Adipose tissue (tissue), 3 donors: ENCODE data around the gene SHMT2. TPM values are rescaled to one million over a fixed set of nuclear protein-coding genes. Genes with fewer than 3 reads are reported as not detected.
"Not testable (repeated sequence)": the region's sequence is repeated elsewhere in the genome, so short reads cannot be mapped to it uniquely, and the experiment has no call there.

Experiments used
- H3K27ac ChIP-seq: one replicate; pipeline ENCODE4 v1.5.1; 2013; ENCODE audit warnings: low read depth, low read length
- WGBS, 3 donors: extraction: QIAGEN DNeasy Blood & Tissue Kit; methylation state at CpG; one replicate each; pipeline ENCODE4 v1.1.7; 2013; 5-methylcytosine and 5-hydroxymethylcytosine counted together
- polyA plus RNA-seq, 3 donors: library from polyadenylated mRNA; stranded (reverse); fragments of 200-250 nt; gene quantifications; one replicate each; pipeline ENCODE4 v1.2.3, GENCODE V29; 2013
- donor health status: healthy with polysubstance abuse.
- donor health status: Bipolar disorder and iron deficiency.
- donor health status: healthy.

The SHMT2 gene
- polyA plus RNA-seq, 3 donors: 39.3 to 71.7 (median 60.8) TPM

DNA sequence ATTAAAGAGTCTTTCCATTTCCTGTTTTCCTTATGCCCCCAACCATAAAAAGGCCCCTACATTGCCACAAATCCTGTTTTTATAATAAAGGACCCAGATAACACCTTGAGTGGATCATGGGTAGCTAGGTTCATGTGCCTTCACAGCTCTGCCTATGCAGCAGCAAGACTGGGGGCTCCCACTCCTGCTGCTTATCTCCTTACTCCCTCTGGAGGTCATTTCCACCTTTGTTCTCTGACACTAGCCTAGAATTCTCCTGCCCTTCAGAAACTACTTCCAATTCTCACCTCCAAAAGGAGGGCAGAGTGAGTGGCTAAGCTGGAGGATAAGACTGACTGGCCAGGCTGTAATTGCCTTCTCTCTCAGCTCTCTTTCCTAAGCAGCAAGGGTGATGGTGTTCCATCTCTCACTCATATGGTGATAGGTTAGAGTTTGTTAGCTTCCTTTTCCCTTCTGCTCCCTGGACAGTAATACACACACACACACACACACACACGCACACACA, 41.5 kb downstream of the SHMT2 start:
- no peak overlapping the region for H3K27ac ChIP-seq
- WGBS, 3 donors: 83 to 92% (median 86%) methylated on average over 1 of the region's 1 CpG

DNA sequence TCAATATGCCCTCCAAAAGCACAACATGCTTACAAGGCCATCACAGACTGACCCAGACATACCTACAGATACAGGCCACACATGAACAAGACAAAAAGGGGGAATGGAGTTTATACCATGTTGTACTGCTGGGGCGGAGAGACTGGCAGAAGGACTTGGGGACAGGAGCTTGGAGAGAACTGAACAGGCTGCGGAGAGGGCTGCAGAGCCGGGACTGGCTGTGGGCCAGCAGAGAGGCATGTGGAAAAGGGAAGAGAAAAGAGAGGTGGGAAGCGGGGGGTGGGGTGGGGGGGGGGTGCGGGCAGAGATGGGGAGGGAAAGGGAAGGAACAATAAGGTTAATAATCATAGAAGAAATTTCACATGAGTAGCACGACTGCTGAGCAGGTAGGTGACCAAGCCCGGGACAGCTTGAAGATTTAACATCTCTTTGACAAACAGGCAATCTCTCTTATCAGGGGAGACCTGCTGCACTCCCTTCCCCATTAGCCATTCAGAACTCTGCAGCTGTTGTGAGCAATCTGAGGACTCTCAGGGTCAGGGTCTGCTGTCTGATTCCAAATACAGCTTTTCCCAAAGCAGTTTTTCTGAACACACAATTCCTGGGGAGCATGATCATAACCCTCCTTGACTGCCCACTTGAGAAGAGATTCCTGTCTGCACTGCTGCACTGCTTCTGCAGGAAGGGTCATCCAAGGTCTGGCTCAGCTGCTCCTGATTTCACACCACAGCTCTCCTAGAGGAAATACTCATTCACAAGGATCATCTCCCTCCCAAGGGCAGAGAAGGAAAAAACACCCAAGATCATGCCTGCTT, 43.0 kb downstream of the SHMT2 start:
- WGBS, 3 donors: 57 to 76% (median 74%) methylated on average over 7 of the region's 7 CpGs
- H3K27ac ChIP-seq: no peak overlapping the region

DNA sequence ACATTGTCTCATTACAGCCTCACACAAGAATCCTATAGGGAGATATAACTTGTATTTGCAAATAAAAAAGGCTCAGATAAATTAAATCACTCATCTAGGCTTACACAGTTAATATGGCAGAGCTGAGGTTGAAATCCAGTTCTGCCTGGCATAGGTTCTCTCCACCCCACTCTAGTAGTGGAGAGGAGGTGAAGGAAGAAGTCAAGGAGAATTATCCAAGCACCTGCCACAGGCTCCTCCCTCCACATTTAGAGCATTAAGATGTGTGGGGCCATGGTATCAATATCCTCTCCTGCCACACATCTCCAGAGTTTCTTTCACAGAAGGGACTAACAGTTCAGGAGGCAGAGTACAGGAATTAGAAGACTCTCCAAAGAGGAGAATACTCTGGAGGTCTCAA, 44.0 kb downstream of the SHMT2 start:
- H3K27ac ChIP-seq: no peak overlapping the region

GRCh38 chr12:57276233-57276632, 46.7 kb downstream of the SHMT2 start:
- 94 to 98% (median 97%) methylated on average over 6 of the region's 6 CpGs for WGBS, 3 donors
- not testable (repeated sequence) for H3K27ac ChIP-seq

GRCh38 chr12:57276935-57277563, 47.5 kb downstream of the SHMT2 start:
- 37 to 76% (median 75%) methylated on average over 4 of the region's 4 CpGs for WGBS, 3 donors
- no peak overlapping the region for H3K27ac ChIP-seq

- no peak overlapping the region for H3K27ac ChIP-seq
- WGBS, 3 donors: 92 to 96% (median 94%) methylated on average over 15 of the region's 15 CpGs
Observed at GRCh38 chr12:57278465-57279381, 49.2 kb downstream of the SHMT2 start.

- 71 to 82% (median 73%) methylated on average over 9 of the region's 9 CpGs for WGBS, 3 donors
- H3K27ac ChIP-seq: no peak overlapping the region
Observed at GRCh38 chr12:57280211-57281062, 50.9 kb downstream of the SHMT2 start.

DNA sequence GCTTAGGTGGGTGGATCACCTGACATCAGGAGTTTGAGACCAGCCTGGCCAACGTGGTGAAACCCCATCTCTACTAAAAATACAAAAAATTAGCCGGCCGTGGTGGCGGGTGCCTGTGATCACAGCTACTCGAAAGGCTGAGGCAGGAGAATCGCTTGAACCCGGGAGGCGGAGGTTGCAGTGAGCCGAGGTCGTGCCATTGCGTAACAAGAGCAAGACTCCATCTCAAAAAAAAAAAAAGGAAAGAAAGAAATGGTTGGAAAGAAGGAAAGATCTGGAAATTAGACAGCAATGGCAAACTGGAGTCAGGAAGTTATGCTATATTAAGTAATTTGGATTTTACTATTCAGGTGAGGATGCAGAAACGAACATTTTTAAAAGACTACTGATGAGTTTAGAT, 52.6 kb downstream of the SHMT2 start:
- not testable (repeated sequence) for H3K27ac ChIP-seq
- WGBS, 3 donors: 90 to 92% (median 91%) methylated on average over 12 of the region's 12 CpGs

Other genes with a start within 250 kb of the SHMT2 start
- gene ZBTB39, start 223.2 kb upstream of the SHMT2 start, polyA plus RNA-seq: 1 to 10 TPM; 1.2 to 2.2 (median 1.7) TPM
- gene TAC3, start 213.2 kb upstream of the SHMT2 start, polyA plus RNA-seq: not detected
- 1 to 10 TPM in 1 of 3 donors, under 1 TPM in 2; 0.08 to 1.5 (median 0.11) TPM for gene MYO1A, start 179.6 kb upstream of the SHMT2 start, polyA plus RNA-seq
- 1 to 10 TPM; 1.7 to 2.3 (median 1.8) TPM for gene NEMP1, start 150.9 kb upstream of the SHMT2 start, polyA plus RNA-seq
- gene NAB2, start 140.6 kb upstream of the SHMT2 start, polyA plus RNA-seq: 10 to 100 TPM in 2 of 3 donors, 1 to 10 TPM in 1; 3.9 to 26.9 (median 17.1) TPM
- 100 to 1,000 TPM in 2 of 3 donors, 10 to 100 TPM in 1; 57.2 to 170 (median 120) TPM for gene STAT6, start 118.3 kb upstream of the SHMT2 start, polyA plus RNA-seq
- 100 to 1,000 TPM in 2 of 3 donors, 10 to 100 TPM in 1; 28.1 to 414 (median 116) TPM for gene LRP1, start 101.2 kb upstream of the SHMT2 start, polyA plus RNA-seq
- not detected for gene LRP1-AS, start 82.1 kb upstream of the SHMT2 start, polyA plus RNA-seq
- 1 to 10 TPM; 2.0 to 4.5 (median 3.4) TPM for gene NXPH4, start 12.9 kb upstream of the SHMT2 start, polyA plus RNA-seq
- 1 to 10 TPM in 2 of 3 donors, under 1 TPM in 1; 0.72 to 4.5 (median 1.8) TPM for gene STAC3, start 21.5 kb downstream of the SHMT2 start, polyA plus RNA-seq
- 10 to 100 TPM; 11.7 to 24.2 (median 18.1) TPM for gene R3HDM2, start 201.3 kb downstream of the SHMT2 start, polyA plus RNA-seq
- gene INHBC, start 205.1 kb downstream of the SHMT2 start, polyA plus RNA-seq: under 1 TPM in 1 of 3 donors, not detected in 2; 0.03 TPM
- gene INHBE, start 225.6 kb downstream of the SHMT2 start, polyA plus RNA-seq: not detected
- under 1 TPM; 0.11 to 0.25 (median 0.18) TPM for gene GLI1, start 230.1 kb downstream of the SHMT2 start, polyA plus RNA-seq